Measurements from ENCODE around the gene MARCHF9. TPM values are rescaled to one million over a fixed set of nuclear protein-coding genes. Genes with fewer than 3 reads are reported as not detected.
"Not testable (repeated sequence)": the region's sequence is repeated elsewhere in the genome, so short reads cannot be mapped to it uniquely, and the experiment has no call there.

MARCHF9 gene
- polyA plus RNA-seq, 1 of the 3 experiments (the other 2 are of a cell fraction) = 24.2 TPM

DNA sequence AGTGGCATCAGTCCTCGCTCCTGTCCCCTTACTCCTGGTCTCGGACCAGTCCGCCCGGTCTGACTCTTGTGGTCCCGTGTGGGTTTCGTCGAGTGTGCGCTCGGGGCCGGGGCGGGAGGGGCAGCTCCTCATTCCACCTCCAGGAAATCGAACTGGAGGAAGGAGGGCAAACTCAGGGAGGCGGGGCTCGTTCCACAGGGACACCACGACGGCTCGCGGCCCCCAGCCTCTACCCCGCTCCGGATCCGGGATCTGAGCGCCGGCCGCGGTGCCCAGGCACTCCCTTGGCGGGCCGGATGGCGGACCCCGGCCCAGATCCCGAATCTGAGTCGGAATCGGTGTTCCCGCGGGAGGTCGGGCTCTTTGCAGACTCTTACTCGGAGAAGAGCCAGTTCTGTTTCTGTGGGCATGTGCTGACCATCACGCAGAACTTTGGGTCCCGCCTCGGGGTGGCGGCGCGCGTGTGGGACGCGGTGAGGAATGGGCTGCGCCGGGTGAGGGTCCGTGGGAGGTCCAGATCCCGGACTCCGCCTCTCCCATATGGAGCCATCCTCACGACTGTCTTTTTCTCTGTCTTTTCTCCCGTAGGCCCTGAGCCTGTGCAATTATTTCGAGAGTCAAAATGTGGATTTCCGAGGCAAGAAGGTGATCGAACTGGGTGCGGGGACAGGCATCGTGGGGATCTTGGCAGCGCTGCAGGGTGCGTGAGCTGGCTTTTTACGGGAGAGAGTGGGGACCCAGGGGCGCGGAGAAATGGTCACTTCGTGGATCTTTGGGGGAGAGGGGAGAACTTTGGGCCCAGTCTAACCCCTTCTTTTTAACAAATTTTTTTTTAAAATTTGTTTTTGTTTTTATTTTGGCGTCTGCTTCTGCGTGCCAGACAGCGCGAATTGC lies 17.8 kb downstream of the MARCHF9 start, which contains the start of gene EEF1AKMT3:
Gene EEF1AKMT3, plus strand, starts transcription at position 186 of the 894 bp plus-strand sequence. Its CDS starts 111 bp downstream, at position 297.
- H3F3A ChIP-seq (replicated peaks; ENCODE audit: insufficient read depth) = peaks cover 3% of the 10 kb centered on the region
- H2AFZ ChIP-seq (ENCODE audit: low read depth) = peak within 1 kb of the TSS; percentile 88
- DNase-seq = peak; percentile 81
- peak within 1 kb of the TSS; percentile 88 for H3K9ac ChIP-seq
- WGBS (ENCODE audit: low lambda C conversion rate) = 4% methylated on average over 52 of the region's 67 CpGs
- peaks cover 9 to 21% of the 10 kb centered on the region in 2 experiments for H3K36me3 ChIP-seq (replicated peaks in 1 of 2; ENCODE audit: control insufficient read depth in 1 of 2, insufficient read depth in 2 of 2, low read length in 1 of 2)
- no peaks in the 10 kb centered on the region for H4K20me1 ChIP-seq (ENCODE audit: insufficient read depth)
- no peaks in the 10 kb centered on the region for H3K9me2 ChIP-seq
- H3K27ac ChIP-seq (ENCODE audit: low read depth in 2 of 2, low read length in 1 of 2) = peak within 1 kb of the TSS; percentile 92 to 93
- peaks cover 33% of the 10 kb centered on the region for H3K79me2 ChIP-seq (ENCODE audit: insufficient read depth)
- TF ChIP-seq RAD21 (IDR thresholded peaks at IDR 0.05; ENCODE audit: low read length) (no peak), NRF1 (IDR thresholded peaks at IDR 0.05; ENCODE audit: low read depth, low read length) (no peak), POLR2AphosphoS5 (IDR thresholded peaks at IDR 0.05; ENCODE audit: low read depth, low read length) (no peak), MXI1 (IDR thresholded peaks at IDR 0.05; ENCODE audit: low read depth, low read length) (peak; percentile 45; the same call in 1 of the 2 replicates), SIN3A (IDR thresholded peaks at IDR 0.05; ENCODE audit: borderline replicate concordance, low read depth, low read length) (peak; percentile 21; the same call in 1 of the 2 replicates), RCOR1 (IDR thresholded peaks at IDR 0.05; ENCODE audit: low read length) (no peak), FOXM1 (IDR thresholded peaks at IDR 0.05; ENCODE audit: low read depth) (no peak), RFX5 (IDR thresholded peaks at IDR 0.05; ENCODE audit: low read length) (no peak), EP300 (IDR thresholded peaks at IDR 0.05; ENCODE audit: borderline replicate concordance in 1 of 2, low read depth in 1 of 2, low read length in 1 of 2) (no peak), TCF12 (IDR thresholded peaks at IDR 0.05) (no peak), ELF1 (IDR thresholded peaks at IDR 0.05) (no peak; the same call in 1 of the 2 replicates), TEAD4 (IDR thresholded peaks at IDR 0.05; ENCODE audit: borderline replicate concordance, insufficient read depth) (no peak)
- TF ChIP-seq, protein P1, sequence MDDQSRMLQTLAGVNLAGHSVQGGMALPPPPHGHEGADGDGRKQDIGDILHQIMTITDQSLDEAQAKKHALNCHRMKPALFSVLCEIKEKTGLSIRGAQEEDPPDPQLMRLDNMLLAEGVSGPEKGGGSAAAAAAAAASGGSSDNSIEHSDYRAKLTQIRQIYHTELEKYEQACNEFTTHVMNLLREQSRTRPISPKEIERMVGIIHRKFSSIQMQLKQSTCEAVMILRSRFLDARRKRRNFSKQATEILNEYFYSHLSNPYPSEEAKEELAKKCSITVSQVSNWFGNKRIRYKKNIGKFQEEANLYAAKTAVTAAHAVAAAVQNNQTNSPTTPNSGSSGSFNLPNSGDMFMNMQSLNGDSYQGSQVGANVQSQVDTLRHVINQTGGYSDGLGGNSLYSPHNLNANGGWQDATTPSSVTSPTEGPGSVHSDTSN (IDR thresholded peaks at IDR 0.05) = no peak
- TF ChIP-seq, protein P2, sequence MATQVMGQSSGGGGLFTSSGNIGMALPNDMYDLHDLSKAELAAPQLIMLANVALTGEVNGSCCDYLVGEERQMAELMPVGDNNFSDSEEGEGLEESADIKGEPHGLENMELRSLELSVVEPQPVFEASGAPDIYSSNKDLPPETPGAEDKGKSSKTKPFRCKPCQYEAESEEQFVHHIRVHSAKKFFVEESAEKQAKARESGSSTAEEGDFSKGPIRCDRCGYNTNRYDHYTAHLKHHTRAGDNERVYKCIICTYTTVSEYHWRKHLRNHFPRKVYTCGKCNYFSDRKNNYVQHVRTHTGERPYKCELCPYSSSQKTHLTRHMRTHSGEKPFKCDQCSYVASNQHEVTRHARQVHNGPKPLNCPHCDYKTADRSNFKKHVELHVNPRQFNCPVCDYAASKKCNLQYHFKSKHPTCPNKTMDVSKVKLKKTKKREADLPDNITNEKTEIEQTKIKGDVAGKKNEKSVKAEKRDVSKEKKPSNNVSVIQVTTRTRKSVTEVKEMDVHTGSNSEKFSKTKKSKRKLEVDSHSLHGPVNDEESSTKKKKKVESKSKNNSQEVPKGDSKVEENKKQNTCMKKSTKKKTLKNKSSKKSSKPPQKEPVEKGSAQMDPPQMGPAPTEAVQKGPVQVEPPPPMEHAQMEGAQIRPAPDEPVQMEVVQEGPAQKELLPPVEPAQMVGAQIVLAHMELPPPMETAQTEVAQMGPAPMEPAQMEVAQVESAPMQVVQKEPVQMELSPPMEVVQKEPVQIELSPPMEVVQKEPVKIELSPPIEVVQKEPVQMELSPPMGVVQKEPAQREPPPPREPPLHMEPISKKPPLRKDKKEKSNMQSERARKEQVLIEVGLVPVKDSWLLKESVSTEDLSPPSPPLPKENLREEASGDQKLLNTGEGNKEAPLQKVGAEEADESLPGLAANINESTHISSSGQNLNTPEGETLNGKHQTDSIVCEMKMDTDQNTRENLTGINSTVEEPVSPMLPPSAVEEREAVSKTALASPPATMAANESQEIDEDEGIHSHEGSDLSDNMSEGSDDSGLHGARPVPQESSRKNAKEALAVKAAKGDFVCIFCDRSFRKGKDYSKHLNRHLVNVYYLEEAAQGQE (IDR thresholded peaks at IDR 0.05; ENCODE audit: low read depth, low read length) = no peak
- no peaks in the 10 kb centered on the region for H3K9me3 ChIP-seq
- H3K4me1 ChIP-seq (ENCODE audit: control insufficient read depth in 1 of 2, insufficient read depth in 2 of 2, low read depth in 1 of 2, low read length in 1 of 2) = peaks cover 3 to 12% of the 10 kb centered on the region in 2 experiments; a peak in 1 of 4 replicates
- H3K4me2 ChIP-seq = peak within 1 kb of the TSS; percentile 93
- H3K27me3 ChIP-seq (ENCODE audit: insufficient read depth) = no peaks in the 10 kb centered on the region
- ChIA-PET CTCF (interaction anchor here (0.8 to 1.5 kb wide), 4 partner anchors 9 to 46 kb away, joined by 4 to 6 read pairs (median 4); partner anchors contain the start of gene TSFM), POLR2A (interaction anchor here (0.7 to 1.2 kb wide), 4 partner anchors 9 to 19 kb away, joined by 4 to 5 read pairs (median 4); no protein-coding TSS in a partner anchor)
- H3K4me3 ChIP-seq (ENCODE audit: low read depth in 2 of 2, low read length in 1 of 2) = peak within 1 kb of the TSS; percentile 60 to 78

DNA sequence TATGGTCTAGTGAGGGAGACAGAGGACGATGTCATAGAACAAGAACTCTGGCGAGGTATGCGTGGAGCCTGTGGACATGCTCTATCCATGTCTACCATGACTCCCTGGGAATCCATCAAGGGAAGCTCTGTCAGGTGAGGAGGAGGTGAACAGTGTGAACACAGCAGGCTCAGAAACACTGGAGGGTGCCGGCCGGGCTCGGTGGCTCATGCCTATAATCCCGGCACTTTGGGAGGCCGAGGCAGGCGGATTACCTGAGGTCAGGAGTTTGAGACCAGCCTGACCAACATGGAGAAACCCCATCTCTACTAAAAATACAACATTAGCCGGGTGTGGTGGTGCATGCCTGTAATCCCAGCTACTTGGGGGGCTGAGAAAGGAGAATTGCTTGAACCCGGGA lies 19.7 kb downstream of the MARCHF9 start:
- POLR2A ChIA-PET; H4K20me1 ChIP-seq (ENCODE audit: insufficient read depth); H2AFZ ChIP-seq (ENCODE audit: low read depth); DNase-seq; H3K9ac ChIP-seq; H3K4me3 ChIP-seq (ENCODE audit: low read depth in 2 of 2, low read length in 1 of 2); H3K36me3 ChIP-seq (replicated peaks in 1 of 2; ENCODE audit: control insufficient read depth in 1 of 2, insufficient read depth in 2 of 2, low read length in 1 of 2); H3K9me2 ChIP-seq; H3K27me3 ChIP-seq (ENCODE audit: insufficient read depth); H3F3A ChIP-seq (replicated peaks; ENCODE audit: insufficient read depth); H3K27ac ChIP-seq (ENCODE audit: low read depth in 2 of 2, low read length in 1 of 2); H3K4me2 ChIP-seq; H3K9me3 ChIP-seq: not testable (repeated sequence)
- Histone ChIP-seq H3K4me1 (ENCODE audit: control insufficient read depth in 1 of 2, insufficient read depth in 2 of 2, low read depth in 1 of 2, low read length in 1 of 2) (peaks cover 3 to 12% of the 10 kb centered on the region in 2 experiments; a peak in 1 of 4 replicates), H3K79me2 (ENCODE audit: insufficient read depth) (peaks cover 33% of the 10 kb centered on the region)
- 99% methylated on average over 11 of the region's 11 CpGs for WGBS (ENCODE audit: low lambda C conversion rate)
- CTCF ChIA-PET = interaction anchor here (2.3 kb wide), 1 partner anchor 18 kb away, joined by 7 read pairs; no protein-coding TSS in a partner anchor

Measured in SK-N-SH (cell line).